GM23338 (cell line): ENCODE measurements around the gene RBM7.

Experiments used
- CREB1 ChIP-seq: fragments of 250-450 bp; sonication (Bioruptor Pico); IDR thresholded peaks from 2 replicates; pipeline ENCODE4 v1.5.0; 2020; ENCODE audit warnings: low read depth, mild to moderate bottlenecking, moderate library complexity
- CTCF ChIP-seq, 2 experiments: fragments of 200-600 bp in 1 of 2; sonication (generic) in 1 of 2; conservative IDR thresholded peaks; 2 replicates each; pipeline versions ENCODE4 v1.5.1 to v1.6.1; 2016 to 2017; ENCODE audit warnings: antibody characterized with exemption in 2 of 2, low read depth in 2 of 2, mild to moderate bottlenecking in 2 of 2, moderate library complexity in 1 of 2
- ETS1 ChIP-seq: IDR thresholded peaks from 2 replicates; pipeline ENCODE4 v1.6.1; 2016; ENCODE audit warnings: antibody characterized with exemption
- EZH2 ChIP-seq: fragments of 200-600 bp; sonication (generic); IDR thresholded peaks from one replicate; pipeline ENCODE4 v1.8.0; 2017; ENCODE audit warnings: antibody characterized with exemption, mild to moderate bottlenecking, low read depth; ENCODE audit not compliant: unreplicated experiment
- EZH2phosphoT487 ChIP-seq: fragments of 200-600 bp; sonication (generic); IDR thresholded peaks from one replicate; pipeline ENCODE4 v1.8.1; 2018; ENCODE audit warnings: antibody characterized with exemption; ENCODE audit not compliant: unreplicated experiment
- JUNB ChIP-seq: IDR thresholded peaks from one replicate; pipeline ENCODE4 v1.6.1; 2016; ENCODE audit warnings: antibody characterized with exemption; ENCODE audit not compliant: unreplicated experiment
- NANOG ChIP-seq: IDR thresholded peaks from 2 replicates; pipeline ENCODE4 v1.6.1; 2016; ENCODE audit warnings: antibody characterized with exemption, borderline replicate concordance
- POLR2AphosphoS5 ChIP-seq: IDR thresholded peaks from 2 replicates; pipeline ENCODE4 v1.6.1; 2016; ENCODE audit warnings: antibody characterized with exemption, low read depth
- STAT1 ChIP-seq: IDR thresholded peaks from one replicate; pipeline ENCODE4 v1.6.1; 2016; ENCODE audit warnings: antibody characterized with exemption; ENCODE audit not compliant: unreplicated experiment
- ZNF114 ChIP-seq: fragments of 250-450 bp; sonication (Bioruptor Pico); IDR thresholded peaks from 2 replicates; pipeline ENCODE4 v1.5.0; 2020; ENCODE audit warnings: mild to moderate bottlenecking, moderate library complexity
- ZNF331 ChIP-seq: fragments of 250-450 bp; sonication (Bioruptor Pico); IDR thresholded peaks from 2 replicates; pipeline ENCODE4 v1.5.0; 2020; ENCODE audit warnings: low read depth, mild to moderate bottlenecking, moderate library complexity
- ZNF462 ChIP-seq: fragments of 250-450 bp; sonication (Bioruptor Pico); IDR thresholded peaks from 2 replicates; pipeline ENCODE4 v1.5.0; 2020; ENCODE audit warnings: mild to moderate bottlenecking, moderate library complexity
- TF ChIP-seq, protein P1 (sequence below): IDR thresholded peaks from one replicate; pipeline ENCODE4 v1.6.1; 2018; ENCODE audit warnings: antibody characterized with exemption; ENCODE audit not compliant: unreplicated experiment

GRCh38 chr11:114400216-114400914, at the start of gene RBM7, which contains the start of gene C11orf71:
- TF ChIP-seq CTCF (conservative IDR thresholded peaks at IDR 0.05; ENCODE audit: low read depth in 2 of 2) = no peak; a peak in 2 of 4 replicates
- no peak for TF ChIP-seq EZH2phosphoT487
- TF ChIP-seq, protein P1, sequence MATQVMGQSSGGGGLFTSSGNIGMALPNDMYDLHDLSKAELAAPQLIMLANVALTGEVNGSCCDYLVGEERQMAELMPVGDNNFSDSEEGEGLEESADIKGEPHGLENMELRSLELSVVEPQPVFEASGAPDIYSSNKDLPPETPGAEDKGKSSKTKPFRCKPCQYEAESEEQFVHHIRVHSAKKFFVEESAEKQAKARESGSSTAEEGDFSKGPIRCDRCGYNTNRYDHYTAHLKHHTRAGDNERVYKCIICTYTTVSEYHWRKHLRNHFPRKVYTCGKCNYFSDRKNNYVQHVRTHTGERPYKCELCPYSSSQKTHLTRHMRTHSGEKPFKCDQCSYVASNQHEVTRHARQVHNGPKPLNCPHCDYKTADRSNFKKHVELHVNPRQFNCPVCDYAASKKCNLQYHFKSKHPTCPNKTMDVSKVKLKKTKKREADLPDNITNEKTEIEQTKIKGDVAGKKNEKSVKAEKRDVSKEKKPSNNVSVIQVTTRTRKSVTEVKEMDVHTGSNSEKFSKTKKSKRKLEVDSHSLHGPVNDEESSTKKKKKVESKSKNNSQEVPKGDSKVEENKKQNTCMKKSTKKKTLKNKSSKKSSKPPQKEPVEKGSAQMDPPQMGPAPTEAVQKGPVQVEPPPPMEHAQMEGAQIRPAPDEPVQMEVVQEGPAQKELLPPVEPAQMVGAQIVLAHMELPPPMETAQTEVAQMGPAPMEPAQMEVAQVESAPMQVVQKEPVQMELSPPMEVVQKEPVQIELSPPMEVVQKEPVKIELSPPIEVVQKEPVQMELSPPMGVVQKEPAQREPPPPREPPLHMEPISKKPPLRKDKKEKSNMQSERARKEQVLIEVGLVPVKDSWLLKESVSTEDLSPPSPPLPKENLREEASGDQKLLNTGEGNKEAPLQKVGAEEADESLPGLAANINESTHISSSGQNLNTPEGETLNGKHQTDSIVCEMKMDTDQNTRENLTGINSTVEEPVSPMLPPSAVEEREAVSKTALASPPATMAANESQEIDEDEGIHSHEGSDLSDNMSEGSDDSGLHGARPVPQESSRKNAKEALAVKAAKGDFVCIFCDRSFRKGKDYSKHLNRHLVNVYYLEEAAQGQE = no peak
- no peak for TF ChIP-seq ZNF114 (CRISPR knock-in tag)
- TF ChIP-seq CREB1 (CRISPR knock-in tag) = peak; percentile 81
- no peak for TF ChIP-seq JUNB
- no peak for TF ChIP-seq EZH2
- TF ChIP-seq POLR2AphosphoS5 = peak; percentile 98
- TF ChIP-seq ETS1 = peak; percentile 24; the same call in 1 of the 2 replicates
- no peak for TF ChIP-seq ZNF462
- TF ChIP-seq NANOG = no peak
- no peak for TF ChIP-seq ZNF331 (CRISPR knock-in tag)
- no peak for TF ChIP-seq STAT1
